ENCODE measurements around the gene CTDP1.

GRCh38 chr18:79697178-79697577, 17.6 kb downstream of the CTDP1 start:
- TF ChIP-seq CTCF (IDR thresholded peaks at IDR 0.05): no peak
- TF ChIP-seq EP300 (IDR thresholded peaks at IDR 0.05): no peak
- no peak for TF ChIP-seq POLR2A (IDR thresholded peaks at IDR 0.05)

All from suprapubic skin (tissue), 3 donors.